Lung (tissue), 12 donors: ENCODE results near the gene ATXN1. TPM values are rescaled to one million over a fixed set of nuclear protein-coding genes. Genes with fewer than 3 reads are reported as not detected.

Experiments used
- ATAC-seq: fragments of 200-7000 bp; cut with Tn5 transposase; one replicate; pipeline ENCODE4 v1.9.1; 2020; ENCODE audit warnings: moderate number of reproducible peaks; ENCODE audit not compliant: insufficient read depth, low FRiP score
- DNase-seq, 3 donors: peaks; one replicate each; pipeline ENCODE4 v3.0.0-alpha.2; 2013 to 2017
- H3K27ac ChIP-seq, 2 donors: one replicate each; pipeline ENCODE4 v1.5.1; 2013; ENCODE audit warnings: mild to moderate bottlenecking in 2 of 2, moderate library complexity in 2 of 2, control low read depth in 1 of 2, inconsistent platforms in 1 of 2, low read depth in 1 of 2, low read length in 1 of 2
- H3K27me3 ChIP-seq, 3 donors: one replicate each; pipeline ENCODE4 v1.5.1; 2013; ENCODE audit warnings: low read length in 2 of 3; ENCODE audit not compliant: control insufficient read depth in 3 of 3, insufficient read depth in 3 of 3
- H3K36me3 ChIP-seq, 4 donors: one replicate each; pipeline ENCODE4 v1.5.1; 2013; ENCODE audit warnings: low read length in 4 of 4, mild to moderate bottlenecking in 1 of 4, moderate library complexity in 1 of 4; ENCODE audit not compliant: control insufficient read depth in 4 of 4, insufficient read depth in 4 of 4
- H3K4me1 ChIP-seq, 5 donors: one replicate each; pipeline ENCODE4 v1.5.1; 2013; ENCODE audit warnings: low read length in 5 of 5, mild to moderate bottlenecking in 2 of 5, moderate library complexity in 1 of 5; ENCODE audit not compliant: control insufficient read depth in 5 of 5, insufficient read depth in 5 of 5
- H3K4me3 ChIP-seq: one replicate; pipeline ENCODE4 v1.5.1; 2013; ENCODE audit warnings: mild to moderate bottlenecking, control low read depth, moderate library complexity
- H3K9ac ChIP-seq, 2 donors: one replicate each; pipeline ENCODE4 v1.5.1; 2013; ENCODE audit warnings: low read length in 2 of 2, control low read depth in 1 of 2; ENCODE audit not compliant: insufficient read depth in 1 of 2
- H3K9me3 ChIP-seq, 4 donors: one replicate each; pipeline ENCODE4 v1.5.1; 2013; ENCODE audit warnings: low read length in 3 of 4, mild to moderate bottlenecking in 1 of 4, moderate library complexity in 1 of 4; ENCODE audit not compliant: control insufficient read depth in 4 of 4, insufficient read depth in 3 of 4
- CTCF ChIP-seq: IDR thresholded peaks from 2 replicates; pipeline ENCODE4 v1.5.1; 2012; ENCODE audit warnings: mild to moderate bottlenecking; ENCODE audit errors: control extremely low read depth, extremely low read depth
- WGBS, 2 donors: extraction: QIAGEN DNeasy Blood & Tissue Kit; methylation state at CpG; one replicate each; pipeline ENCODE4 v1.1.7; 2013; 5-methylcytosine and 5-hydroxymethylcytosine counted together
- polyA plus RNA-seq, 2 donors: library from polyadenylated mRNA; stranded (reverse); fragments of 200-250 nt; gene quantifications; one replicate each; pipeline ENCODE4 v1.2.1, GENCODE V29; 2013
- total RNA-seq, 2 donors: library from RNA; depleted of rRNA in 1 of 2; stranded (reverse); fragments of >200 nt in 1 of 2; gene quantifications; one replicate each; pipeline ENCODE4 v1.2.1, GENCODE V29; 2014 to 2021
- donor health status: control.
- donor health status: control.
- donor health status: Bipolar disorder and iron deficiency.
- donor health status: healthy.
- donor health status: DM: yes; HTN: yes; CAD: no.

ATXN1 gene
- total and polyA plus RNA-seq, 4 donors = 9.7 to 108 (median 34.9) TPM

- Histone ChIP-seq H3K27me3 (no peaks in the 10 kb centered on the region), H3K36me3 (peaks cover 0 to 2% (median 0%) of the 10 kb centered on the region in 4 donors), H3K9ac (peak overlapping the region; percentile 85 to 95), H3K4me1 (peaks cover 0 to 31% (median 10%) of the 10 kb centered on the region in 5 donors), H3K4me3 (peak overlapping the region; percentile 82), H3K27ac (peak overlapping the region; percentile 100), H3K9me3 (no peaks in the 10 kb centered on the region)
- WGBS, 2 donors = 0% methylated on average over 54 to 87 of the region's 87 CpGs
- ATAC-seq (peak; percentile 68), DNase-seq (peak; percentile 94 to 95 (median 94))
- peak; percentile 5 for TF ChIP-seq CTCF
Observed at GRCh38 chr6:16759646-16760515, 1.4 kb downstream of the ATXN1 start.

- peak; percentile 34 to 79 (median 73) for DNase-seq
- Histone ChIP-seq H3K27me3 (no peaks in the 10 kb centered on the region), H3K36me3 (peaks cover 0 to 2% (median 0%) of the 10 kb centered on the region in 4 donors), H3K9ac (peak overlapping the region; percentile 85 to 95), H3K27ac (peak overlapping the region; percentile 100), H3K4me1 (peaks cover 0 to 31% (median 12%) of the 10 kb centered on the region in 5 donors), H3K9me3 (no peaks in the 10 kb centered on the region), H3K4me3 (peak overlapping the region; percentile 82)
- no peak for ATAC-seq
- 0% methylated on average over 8 of the region's 8 CpGs for WGBS, 2 donors
- no peak for TF ChIP-seq CTCF
Observed at GRCh38 chr6:16759181-16759645, 2.0 kb downstream of the ATXN1 start.

- no peak for ATAC-seq
- no peaks in the 10 kb centered on the region for H3K27me3 ChIP-seq
- peaks cover 0 to 31% (median 12%) of the 10 kb centered on the region in 5 donors for H3K4me1 ChIP-seq
- no peaks in the 10 kb centered on the region for H3K9me3 ChIP-seq
- peak in 2 of 3 donors; percentile 59 to 60 for DNase-seq
- no peak for TF ChIP-seq CTCF
- no peak overlapping the region for H3K4me3 ChIP-seq
- peaks cover 0 to 2% (median under 1%) of the 10 kb centered on the region in 4 donors for H3K36me3 ChIP-seq
- peak overlapping the region in 1 of 2 donors; percentile 95 for H3K9ac ChIP-seq
- WGBS, 2 donors = 45 to 48% methylated on average over 9 of the region's 9 CpGs
- peak overlapping the region; percentile 48 to 100 for H3K27ac ChIP-seq
Observed at GRCh38 chr6:16758163-16758975, 2.9 kb downstream of the ATXN1 start.
